GM12878 (cell line): ENCODE data around the gene NCKAP5.

Experiments
- CTCF ChIP-seq, 3 experiments: IDR thresholded peaks in 2 of 3; conservative IDR thresholded peaks in 1 of 3; 2 replicates each; pipeline ENCODE4 v1.5.1; 2011; ENCODE audit warnings: low read depth in 3 of 3, low read length in 3 of 3, mild to moderate bottlenecking in 3 of 3, control low read depth in 2 of 3, moderate library complexity in 2 of 3, inconsistent platforms in 1 of 3, mixed read lengths in 1 of 3; ENCODE audit not compliant: control insufficient read depth in 2 of 3, insufficient read depth in 1 of 3; ENCODE audit errors: extremely low read depth in 1 of 3
- ESRRA ChIP-seq: IDR thresholded peaks from 2 replicates; pipeline ENCODE4 v1.6.1; 2012; ENCODE audit warnings: mild to moderate bottlenecking, low read length, improper control_type of control experiment
- HCFC1 ChIP-seq: fragments of 150-350 bp; IDR thresholded peaks from 2 replicates; pipeline ENCODE4 v1.6.1; 2014; ENCODE audit warnings: low read length
- POLR2A ChIP-seq: IDR thresholded peaks from 2 replicates; pipeline ENCODE4 v1.6.1; 2011; ENCODE audit warnings: low read depth, mild to moderate bottlenecking, low read length
- SMAD1 ChIP-seq: fragments of 450-650 bp; IDR thresholded peaks from 2 replicates; pipeline ENCODE4 v1.6.1; 2018; ENCODE audit warnings: mild to moderate bottlenecking, low read depth; ENCODE audit not compliant: partially characterized antibody
- SP1 ChIP-seq: IDR thresholded peaks from one replicate; pipeline ENCODE4 v1.6.1; 2011; ENCODE audit warnings: low read depth, low read length
- SPI1 ChIP-seq: IDR thresholded peaks from 2 replicates; pipeline ENCODE4 v1.6.1; 2011; ENCODE audit warnings: low read depth, mild to moderate bottlenecking, low read length, moderate library complexity, borderline replicate concordance; ENCODE audit not compliant: insufficient read depth
- TCF12 ChIP-seq: IDR thresholded peaks from 2 replicates; pipeline ENCODE4 v1.6.1; 2011; ENCODE audit warnings: low read depth, mild to moderate bottlenecking, low read length
- USF2 ChIP-seq: IDR thresholded peaks from 2 replicates; pipeline ENCODE4 v1.6.1; 2011; ENCODE audit warnings: low read depth, low read length, improper control_type of control experiment, borderline replicate concordance
- ZZZ3 ChIP-seq: IDR thresholded peaks from 2 replicates; pipeline ENCODE4 v1.6.1; 2011; ENCODE audit warnings: low read depth; ENCODE audit not compliant: control insufficient read depth, insufficient read length

DNA sequence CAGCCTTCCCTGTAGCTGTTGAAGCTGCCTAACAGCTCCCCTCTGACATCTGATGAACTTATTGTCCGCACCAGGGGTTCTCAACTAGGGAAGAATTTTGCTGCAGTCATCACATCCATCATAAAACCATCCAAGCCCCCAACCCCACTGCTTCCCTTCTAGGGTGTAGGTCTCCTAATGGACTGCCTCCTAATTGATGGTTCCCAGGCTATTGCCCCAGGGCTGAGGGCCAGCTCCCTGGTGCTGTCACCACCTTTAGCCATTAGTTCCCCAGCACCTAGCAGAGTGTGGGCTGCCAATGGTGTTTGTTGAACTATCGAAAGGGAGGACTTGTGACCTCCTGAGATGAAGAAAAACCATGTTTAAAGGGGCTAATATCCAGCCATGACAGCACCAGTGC lies 125.9 kb downstream of the NCKAP5 start:
- TF ChIP-seq POLR2A (no peak), CTCF (IDR thresholded peaks at IDR 0.05 in 2 of 3, conservative IDR thresholded peaks at IDR 0.05 in 1 of 3; ENCODE audit: control insufficient read depth in 2 of 3, extremely low read depth in 1 of 3, insufficient read depth in 1 of 3, low read depth in 3 of 3, low read length in 3 of 3) (no peak), ZZZ3 (no peak), USF2 (no peak), ESRRA (no peak), SMAD1 (no peak), SP1 (no peak), HCFC1 (no peak), TCF12 (no peak), SPI1 (no peak)
